T-helper 17 cell (primary cell): ENCODE results near the gene SMG1. TPM values are rescaled to one million over a fixed set of nuclear protein-coding genes. Genes with fewer than 3 reads are reported as not detected.

Source experiments
- total RNA-seq, 4 donors: library from RNA in 2 of 4; stranded (reverse) in 2 of 4; gene quantifications; one replicate each; pipeline ENCODE4 v1.2.3 and lab custom pipeline; 2022 to 2026

SMG1 gene
- total RNA-seq, 2 donors from 2014 or later: 177 to 192 TPM

Other genes starting within 250 kb of the SMG1 start
- 1,000 to 10,000 TPM; 3,265 to 3,350 TPM for gene RPS15A, start 136.1 kb downstream of the SMG1 start, total RNA-seq
- gene ARL6IP1, start 124.9 kb downstream of the SMG1 start, total RNA-seq: 100 to 1,000 TPM in 1 of 2 donors, 10 to 100 TPM in 1; 99.5 to 104 TPM
- gene TMC7, start 57.5 kb upstream of the SMG1 start, total RNA-seq: not detected
- 10 to 100 TPM; 13.7 to 14.7 TPM for gene COQ7, start 141.2 kb upstream of the SMG1 start, total RNA-seq
- 1 to 10 TPM in 1 of 2 donors, under 1 TPM in 1; 0.85 to 2.0 TPM for gene ITPRIPL2, start 187.6 kb upstream of the SMG1 start, total RNA-seq
- under 1 TPM in 1 of 2 donors, not detected in 1; 0.97 TPM for gene SYT17, start 241.8 kb upstream of the SMG1 start, total RNA-seq